Spleen (tissue), 11 donors: Measurements from ENCODE around the gene TECTA. TPM values are rescaled to one million over a fixed set of nuclear protein-coding genes. Genes with fewer than 3 reads are reported as not detected.

Experiments
- DNase-seq: peaks from one replicate; pipeline ENCODE4 v3.0.0-alpha.2; 2020
- H3K27ac ChIP-seq, 8 donors: fragments of 200-600 bp; sonication (generic) in 7 of 8; 1 replicate in 4 of 8; 2 replicates in 4 of 8; pipeline versions ENCODE4 v1.5.0 to v1.8.0; 2016 to 2021; ENCODE audit warnings: inconsistent platforms in 4 of 8, mild to moderate bottlenecking in 4 of 8, moderate library complexity in 1 of 8
- H3K27me3 ChIP-seq, 7 donors: fragments of 200-600 bp; sonication (generic) in 6 of 7; replicated peaks in 1 of 7; 1 replicate in 4 of 7; 2 replicates in 3 of 7; pipeline versions ENCODE4 v1.5.0 to v1.8.0; 2016 to 2021; ENCODE audit warnings: inconsistent platforms in 3 of 7, mild to moderate bottlenecking in 1 of 7
- H3K36me3 ChIP-seq, 6 donors: fragments of 200-600 bp; sonication (generic) in 5 of 6; 1 replicate in 4 of 6; 2 replicates in 2 of 6; pipeline versions ENCODE4 v1.5.0 to v1.8.0; 2016 to 2021; ENCODE audit warnings: inconsistent platforms in 2 of 6
- H3K4me1 ChIP-seq, 6 donors: fragments of 200-600 bp; sonication (generic) in 5 of 6; 1 replicate in 3 of 6; 2 replicates in 3 of 6; pipeline versions ENCODE4 v1.5.0 to v1.8.0; 2016 to 2021; ENCODE audit warnings: inconsistent platforms in 3 of 6
- H3K4me3 ChIP-seq, 8 donors: fragments of 200-600 bp; sonication (generic) in 7 of 8; 1 replicate in 4 of 8; 2 replicates in 4 of 8; pipeline versions ENCODE4 v1.5.0 to v1.8.0; 2016 to 2021; ENCODE audit warnings: inconsistent platforms in 4 of 8, mild to moderate bottlenecking in 4 of 8, moderate library complexity in 2 of 8
- H3K9me3 ChIP-seq, 8 donors: fragments of 200-600 bp; sonication (generic) in 7 of 8; 1 replicate in 4 of 8; 2 replicates in 4 of 8; pipeline versions ENCODE4 v1.5.0 to v1.8.0; 2016 to 2021; ENCODE audit warnings: inconsistent platforms in 4 of 8
- CTCF ChIP-seq, 11 experiments: fragments of 200-600 bp in 7 of 11; fragments of 450-650 bp in 4 of 11; sonication (generic) in 4 of 11; IDR thresholded peaks in 8 of 11; conservative IDR thresholded peaks in 3 of 11; 1 replicate in 7 of 11; 2 replicates in 4 of 11; pipeline versions ENCODE4 v1.4.0 to v1.8.0; 2016 to 2021; ENCODE audit warnings: antibody characterized with exemption in 11 of 11, inconsistent platforms in 4 of 11, mild to moderate bottlenecking in 1 of 11
- POLR2A ChIP-seq, 3 donors: fragments of 450-650 bp; IDR thresholded peaks; one replicate each; pipeline ENCODE4 v1.5.1; 2017; ENCODE audit warnings: antibody characterized with exemption in 3 of 3, mild to moderate bottlenecking in 1 of 3
- POLR2AphosphoS5 ChIP-seq, 3 donors: sonication (generic); formaldehyde crosslinking; IDR thresholded peaks; one replicate each; pipeline ENCODE4 v1.5.1; 2017; ENCODE audit warnings: antibody characterized with exemption in 3 of 3
- WGBS, 5 donors: extraction: QIAGEN DNeasy Blood & Tissue Kit in 3 of 5; methylation state at CpG; one replicate each; pipeline versions ENCODE4 v1.1.5 to v1.1.7; 2013 to 2018; 5-methylcytosine and 5-hydroxymethylcytosine counted together
- intact Hi-C: fragments of 100-400 bp; cut with DNase I; formaldehyde crosslinking; loops from one replicate; pipeline ENCODE4 v1.15.0; 2023; ENCODE audit warnings: low total_unique reads
- polyA plus RNA-seq, 3 donors: library from polyadenylated mRNA; stranded (reverse); fragments of 200-250 nt; gene quantifications; one replicate each; pipeline ENCODE4 v1.2.1, GENCODE V29; 2013
- total RNA-seq, 7 donors: library from RNA; depleted of rRNA in 3 of 7; stranded (reverse); fragments of >200 nt in 3 of 7; fragmentation: NEBNext Ultra II Directional in 4 of 7; extraction: Animal tissue kit (Norgen Biotek cat#: 25700) in 4 of 7; gene quantifications; one replicate each; pipeline versions ENCODE4 v1.1.0 to v1.2.1, GENCODE V29; 2016 to 2021
- donor health status: healthy with polysubstance abuse.
- donor health status: DM: no; HTN: no; CAD: no; lungs with moderate emphysema.
- donor health status: DM: no; HTN: no; CAD: no.
- donor health status: Bipolar disorder and iron deficiency.
- donor health status: healthy.
- donor health status: DM: no; HTN: no; CAD: no.
- donor health status: DM: yes; HTN: yes; CAD: no.

The TECTA gene
- total and polyA plus RNA-seq, 10 donors = 0.15 to 3.3 (median 0.81) TPM

- intact Hi-C loops = no loop called here
- 67 to 100% (median 83%) methylated on average over 1 of the region's 1 CpG for WGBS, 5 donors
- no peak for DNase-seq
Observed at GRCh38 chr11:121095561-121095960, 5.5 kb upstream of the TECTA start.

GRCh38 chr11:121099364-121099763 lies 1.7 kb upstream of the TECTA start:
- H3K27me3 ChIP-seq = no peaks in the 10 kb centered on the region
- no peak for DNase-seq
- no peaks in the 10 kb centered on the region for H3K4me1 ChIP-seq
- no peak overlapping the region for H3K4me3 ChIP-seq
- intact Hi-C loops = no loop called here
- no peak overlapping the region for H3K27ac ChIP-seq
- no peaks in the 10 kb centered on the region for H3K36me3 ChIP-seq
- no peaks in the 10 kb centered on the region for H3K9me3 ChIP-seq
- TF ChIP-seq POLR2A (IDR thresholded peaks at IDR 0.05) (no peak), POLR2AphosphoS5 (IDR thresholded peaks at IDR 0.05) (no peak), CTCF (IDR thresholded peaks at IDR 0.05 in 8 of 11, conservative IDR thresholded peaks at IDR 0.05 in 3 of 11) (no peak)
- WGBS, 5 donors = 80 to 91% (median 90%) methylated on average over 4 of the region's 4 CpGs

More at GRCh38 chr11:121095561-121095960, 5.5 kb upstream of the TECTA start:
- Histone ChIP-seq H3K27me3 (no peaks in the 10 kb centered on the region), H3K4me3 (no peak overlapping the region), H3K9me3 (no peaks in the 10 kb centered on the region), H3K36me3 (no peaks in the 10 kb centered on the region), H3K27ac (no peak overlapping the region), H3K4me1 (no peaks in the 10 kb centered on the region)
- no peak for TF ChIP-seq CTCF (IDR thresholded peaks at IDR 0.05 in 8 of 11, conservative IDR thresholded peaks at IDR 0.05 in 3 of 11)

- no peak for DNase-seq
- Histone ChIP-seq H3K27me3 (no peaks in the 10 kb centered on the region), H3K27ac (no peak overlapping the region), H3K36me3 (no peaks in the 10 kb centered on the region), H3K4me3 (no peak overlapping the region), H3K4me1 (no peaks in the 10 kb centered on the region), H3K9me3 (no peaks in the 10 kb centered on the region)
- intact Hi-C loops = no loop called here
- 88 to 91% (median 90%) methylated on average over 4 of the region's 4 CpGs for WGBS, 5 donors
- no peak for TF ChIP-seq POLR2A (IDR thresholded peaks at IDR 0.05)
- TF ChIP-seq POLR2AphosphoS5 (IDR thresholded peaks at IDR 0.05) = no peak
- TF ChIP-seq CTCF (IDR thresholded peaks at IDR 0.05 in 8 of 11, conservative IDR thresholded peaks at IDR 0.05 in 3 of 11) = no peak
Observed at GRCh38 chr11:121099885-121100284, 1.2 kb upstream of the TECTA start.

- TF ChIP-seq CTCF (IDR thresholded peaks at IDR 0.05 in 8 of 11, conservative IDR thresholded peaks at IDR 0.05 in 3 of 11) (no peak), POLR2AphosphoS5 (IDR thresholded peaks at IDR 0.05) (no peak), POLR2A (IDR thresholded peaks at IDR 0.05) (no peak)
- Histone ChIP-seq H3K27me3 (no peaks in the 10 kb centered on the region), H3K27ac (peak overlapping the region in 1 of 8 donors; percentile 14), H3K9me3 (no peaks in the 10 kb centered on the region), H3K4me3 (no peak overlapping the region), H3K4me1 (peaks cover 0 to 4% (median 0%) of the 10 kb centered on the region in 6 donors), H3K36me3 (no peaks in the 10 kb centered on the region)
- intact Hi-C loops = no loop called here
- DNase-seq = no peak
- 77 to 91% (median 84%) methylated on average over 9 of the region's 9 CpGs for WGBS, 5 donors
Observed at GRCh38 chr11:121104312-121104762, 3.3 kb downstream of the TECTA start.
